ENCODE measurements around the gene PTH2R. TPM values are rescaled to one million over a fixed set of nuclear protein-coding genes. Genes with fewer than 3 reads are reported as not detected.

PTH2R gene, protein sequence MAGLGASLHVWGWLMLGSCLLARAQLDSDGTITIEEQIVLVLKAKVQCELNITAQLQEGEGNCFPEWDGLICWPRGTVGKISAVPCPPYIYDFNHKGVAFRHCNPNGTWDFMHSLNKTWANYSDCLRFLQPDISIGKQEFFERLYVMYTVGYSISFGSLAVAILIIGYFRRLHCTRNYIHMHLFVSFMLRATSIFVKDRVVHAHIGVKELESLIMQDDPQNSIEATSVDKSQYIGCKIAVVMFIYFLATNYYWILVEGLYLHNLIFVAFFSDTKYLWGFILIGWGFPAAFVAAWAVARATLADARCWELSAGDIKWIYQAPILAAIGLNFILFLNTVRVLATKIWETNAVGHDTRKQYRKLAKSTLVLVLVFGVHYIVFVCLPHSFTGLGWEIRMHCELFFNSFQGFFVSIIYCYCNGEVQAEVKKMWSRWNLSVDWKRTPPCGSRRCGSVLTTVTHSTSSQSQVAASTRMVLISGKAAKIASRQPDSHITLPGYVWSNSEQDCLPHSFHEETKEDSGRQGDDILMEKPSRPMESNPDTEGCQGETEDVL
- under 1 TPM in 1 of 2 donors, not detected in 1; 0.09 TPM for total RNA-seq

DNA sequence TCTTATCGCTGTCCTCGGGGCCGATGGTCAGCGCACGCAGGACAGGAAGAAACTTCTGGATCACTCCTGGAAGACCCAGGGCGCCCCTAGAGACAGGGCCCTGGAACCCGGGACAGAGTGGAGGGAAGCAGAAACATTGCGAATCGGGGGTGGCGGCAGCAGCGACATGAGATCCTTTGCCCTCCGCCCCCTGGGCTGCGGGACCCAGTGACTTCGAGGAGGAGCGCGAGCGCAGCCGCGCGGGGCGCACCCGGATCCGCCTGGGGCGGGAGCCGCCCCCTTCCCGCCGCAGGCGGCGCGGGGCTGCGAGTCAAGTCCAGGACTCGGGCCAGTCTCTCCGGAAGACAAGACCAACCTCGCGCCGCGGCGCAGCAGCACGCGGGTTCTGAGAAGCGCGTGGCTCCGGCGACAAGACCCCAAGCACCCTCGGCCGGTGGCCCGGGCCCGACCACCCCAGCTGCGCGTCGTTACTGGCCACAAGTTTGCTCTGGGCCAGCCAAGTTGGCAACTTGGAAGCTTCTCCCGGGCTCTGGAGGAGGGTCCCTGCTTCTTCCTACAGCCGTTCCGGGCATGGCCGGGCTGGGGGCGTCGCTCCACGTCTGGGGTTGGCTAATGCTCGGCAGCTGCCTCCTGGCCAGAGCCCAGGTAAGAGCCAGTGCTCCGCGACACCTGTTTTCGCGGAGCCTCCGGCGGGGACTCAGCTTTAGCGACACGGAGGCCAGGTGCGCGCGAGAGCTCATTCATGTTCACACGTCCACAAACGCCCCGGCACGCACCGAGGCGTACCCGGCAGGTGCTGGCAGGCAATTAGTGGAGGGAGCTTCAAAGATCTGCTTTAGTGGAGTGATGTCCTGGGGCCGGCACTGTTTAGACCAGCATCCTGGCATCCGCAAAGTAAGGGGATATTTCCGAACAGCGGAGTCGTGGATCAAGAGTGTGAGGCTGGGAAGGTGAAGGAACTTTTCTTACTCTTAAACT lies at the start of gene PTH2R:
TSS of gene PTH2R (plus strand) at position 319 of the 978 bp plus-strand sequence. CDS start at position 571, 252 bp downstream.
- Mint-ChIP-seq H3K9me3 (no peaks in the 10 kb centered on the region), H3K27ac (no peak within 1 kb of the TSS), H3K36me3 (no peaks in the 10 kb centered on the region)
- DNase-seq (ENCODE audit: low spot score in 2 of 2), result peak in 1 of 2 donors; percentile 11
- peak in 1 of 2 donors; percentile 49 for ATAC-seq

DNA sequence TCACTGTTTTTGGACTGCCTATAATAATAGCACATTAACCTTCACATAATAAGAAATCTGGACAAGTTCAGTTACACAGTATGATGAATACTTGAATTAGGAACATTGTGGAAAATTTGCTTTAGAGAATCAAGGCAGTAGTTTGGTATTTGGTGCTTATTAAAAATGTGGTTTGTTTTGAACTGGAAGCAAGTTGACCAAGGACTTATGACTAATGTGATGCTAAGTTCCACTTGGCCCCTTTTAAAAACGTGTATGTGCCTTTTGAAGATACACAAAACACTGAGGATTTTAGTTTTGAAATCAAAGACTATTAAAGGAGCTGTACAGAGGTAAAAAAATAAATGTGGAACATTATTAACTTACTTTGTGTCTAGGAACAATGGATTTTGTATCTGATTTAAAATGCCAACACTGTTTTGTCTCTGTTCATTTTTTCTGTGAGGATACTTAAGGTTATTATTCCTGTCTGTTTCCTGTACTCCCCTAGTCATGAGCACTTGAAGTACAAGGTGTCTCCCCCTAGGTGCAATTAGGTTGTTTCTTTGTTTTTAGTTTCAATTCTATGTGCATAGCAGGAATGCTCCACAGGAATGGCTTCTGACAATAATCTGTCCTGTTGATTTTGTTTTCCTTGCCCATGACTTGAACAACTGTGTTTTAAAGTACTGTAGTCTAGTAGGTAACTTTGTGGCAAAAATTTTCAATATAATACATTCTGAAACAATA lies 49.6 kb upstream of the PTH2R start:
- ATAC-seq (no peak), DNase-seq (ENCODE audit: low spot score in 2 of 2) (no peak)
- Mint-ChIP-seq H3K27ac (no peak overlapping the region), H3K36me3 (peaks cover 0 to 13% of the 10 kb centered on the region in 2 donors), H3K9me3 (peaks cover 0 to 5% of the 10 kb centered on the region in 2 donors)

DNA sequence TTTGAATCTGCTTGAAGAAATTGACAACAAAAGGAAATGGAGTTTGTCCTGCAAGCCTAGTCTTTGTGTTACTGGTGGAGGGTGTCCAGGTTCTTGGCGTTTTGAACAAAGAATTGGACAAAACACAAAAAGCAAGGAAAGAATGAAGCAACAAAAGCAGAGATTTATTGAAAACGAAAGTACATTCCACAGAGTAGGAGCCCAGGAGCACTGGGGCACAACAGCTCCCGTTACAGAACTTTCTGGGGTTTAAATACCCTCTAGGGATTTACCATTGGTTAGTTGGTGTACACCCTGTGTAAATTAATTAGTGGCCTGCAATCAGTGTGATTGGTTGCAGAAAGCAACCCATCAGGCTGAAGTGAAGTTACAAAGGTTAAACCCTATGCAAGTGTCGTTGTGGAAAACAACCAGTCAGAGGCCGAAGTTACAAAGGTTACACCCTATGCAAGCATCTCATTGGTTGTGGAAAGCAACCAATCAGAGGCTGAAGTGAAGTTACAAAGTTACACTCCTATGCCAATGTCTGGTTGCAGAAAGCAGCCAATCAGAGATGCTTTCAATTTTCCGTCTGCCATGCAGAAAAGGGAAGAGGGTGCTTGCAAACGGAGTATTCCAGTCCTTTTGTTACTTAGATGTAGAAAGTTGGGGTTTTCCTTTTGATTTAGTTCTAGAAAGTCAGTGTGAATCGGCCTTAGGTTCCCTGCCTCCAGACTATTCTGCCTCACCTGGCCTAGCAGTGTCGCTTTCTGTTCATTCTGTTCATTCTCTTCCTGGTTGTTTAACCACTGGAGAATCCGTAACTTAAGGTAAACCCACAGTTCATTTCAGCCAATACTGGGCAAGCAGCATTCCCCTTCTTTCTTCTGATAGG lies 47.6 kb upstream of the PTH2R start:
- Mint-ChIP-seq H3K36me3 (peaks cover 0 to 13% of the 10 kb centered on the region in 2 donors), H3K27ac (peak overlapping the region in 1 of 2 donors; percentile 16), H3K9me3 (peaks cover 0 to 5% of the 10 kb centered on the region in 2 donors)
- DNase-seq (ENCODE audit: low spot score in 2 of 2) (no peak), ATAC-seq (peak in 1 of 2 donors; percentile 19)

DNA sequence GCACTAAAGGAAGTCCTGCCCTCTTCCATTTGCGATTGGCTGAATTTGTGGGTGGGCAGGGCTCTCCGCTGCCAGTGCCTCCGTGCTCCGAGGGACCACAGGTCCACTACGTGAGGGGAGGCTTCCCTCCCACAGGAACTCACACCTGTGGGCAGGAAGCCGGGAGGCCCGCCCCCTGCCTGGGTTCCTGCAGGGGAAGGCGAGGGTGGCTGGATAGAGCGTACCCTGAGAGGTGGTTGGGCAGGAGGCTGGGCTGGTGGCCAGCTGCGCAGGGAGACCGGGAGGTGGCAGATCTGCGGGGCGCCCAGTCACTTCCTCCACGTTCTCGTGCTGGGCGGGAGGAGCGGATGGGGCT lies 47.0 kb upstream of the PTH2R start:
- Mint-ChIP-seq H3K27ac (peak overlapping the region in 1 of 2 donors; percentile 16), H3K36me3 (peaks cover 0 to 13% of the 10 kb centered on the region in 2 donors), H3K9me3 (peaks cover 0 to 5% of the 10 kb centered on the region in 2 donors)
- DNase-seq (ENCODE audit: low spot score in 2 of 2) (no peak), ATAC-seq (peak in 1 of 2 donors; percentile 63)

DNA sequence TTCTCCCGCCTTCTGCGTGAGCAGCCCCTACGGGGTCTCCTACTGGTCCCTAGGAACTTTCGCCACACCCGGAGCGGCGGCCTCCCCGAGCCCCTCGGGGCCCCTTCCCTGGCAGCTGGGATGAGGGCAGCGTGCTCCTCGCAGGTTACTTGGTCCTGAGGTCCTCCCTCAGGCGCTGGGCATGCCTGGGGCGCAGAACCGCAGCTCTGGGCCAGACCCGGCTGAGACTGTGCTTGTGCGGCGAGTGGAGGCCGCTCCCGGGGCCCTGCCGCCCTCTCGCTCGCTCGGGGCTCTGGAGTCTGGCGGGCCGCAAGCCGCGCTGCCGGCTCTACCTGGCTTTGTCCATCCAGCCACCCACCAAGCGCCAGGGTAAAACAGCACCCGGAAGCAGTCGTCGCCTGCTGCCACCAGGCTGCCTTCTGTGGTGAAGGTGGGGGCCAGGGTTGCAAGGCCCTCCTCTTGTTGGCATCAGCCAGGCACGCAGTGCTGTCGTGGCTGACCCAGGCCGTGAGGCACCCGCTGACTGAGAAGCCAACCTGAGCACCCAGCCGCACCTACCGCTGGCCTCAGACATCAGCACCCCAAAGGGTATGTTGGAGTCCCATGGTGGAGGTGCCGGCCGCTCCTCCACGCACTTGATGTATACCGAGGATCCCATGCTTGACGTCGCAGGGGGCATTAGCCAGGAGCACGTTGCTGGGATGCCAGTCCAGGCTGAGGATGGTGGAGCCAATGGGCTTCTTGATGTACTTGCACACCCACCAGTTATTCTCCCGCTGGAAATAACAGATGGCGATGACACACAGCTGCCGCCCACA lies 46.1 kb upstream of the PTH2R start:
- Mint-ChIP-seq H3K27ac (no peak overlapping the region), H3K36me3 (peaks cover 6 to 19% of the 10 kb centered on the region in 2 donors), H3K9me3 (peaks cover 6 to 11% of the 10 kb centered on the region in 2 donors)
- ATAC-seq (no peak), DNase-seq (ENCODE audit: low spot score in 2 of 2) (no peak)

DNA sequence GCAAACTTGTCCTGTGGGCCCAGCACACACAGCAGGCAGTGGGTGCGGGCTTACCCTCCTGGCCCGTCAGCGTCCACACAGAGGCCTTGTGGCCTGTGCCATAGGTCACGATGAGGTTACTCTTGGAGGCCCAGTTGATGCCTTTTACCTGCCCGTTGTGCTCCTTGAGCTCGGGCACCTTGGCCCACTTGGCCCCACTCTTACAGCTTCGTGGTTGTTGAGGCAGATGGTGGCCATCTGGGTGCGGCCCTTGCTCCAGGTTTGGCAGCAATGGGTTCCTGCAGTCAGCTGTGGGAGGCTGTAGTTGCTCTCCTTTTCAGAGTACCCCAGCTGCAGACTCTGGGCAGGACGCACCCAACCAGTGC lies 45.5 kb upstream of the PTH2R start:
- no peak overlapping the region for H3K27ac Mint-ChIP-seq
- H3K9me3 Mint-ChIP-seq, result peaks cover 6 to 11% of the 10 kb centered on the region in 2 donors
- ATAC-seq (no peak), DNase-seq (ENCODE audit: low spot score in 2 of 2) (no peak)
- peaks cover 6 to 19% of the 10 kb centered on the region in 2 donors for H3K36me3 Mint-ChIP-seq

DNA sequence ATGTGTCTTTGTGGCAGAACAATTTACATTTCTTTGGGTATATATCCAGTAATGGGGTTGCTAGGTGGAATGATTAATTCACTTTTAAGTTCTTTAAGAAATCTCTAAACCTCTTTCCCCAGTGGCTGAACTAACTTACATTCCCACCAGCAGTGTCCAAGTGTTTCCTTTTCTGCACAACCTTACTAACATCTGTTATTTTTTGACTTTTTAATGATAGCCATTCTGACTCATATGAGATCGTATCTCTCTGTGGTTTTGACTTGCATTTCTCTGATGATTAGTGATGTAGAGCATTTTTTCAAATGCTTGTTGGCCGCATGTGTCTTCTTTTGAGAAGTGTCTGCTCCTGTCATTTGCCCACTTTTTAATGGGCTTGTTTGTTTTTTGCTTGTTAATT lies 43.1 kb upstream of the PTH2R start:
- peak in 1 of 2 donors; percentile 48 for ATAC-seq
- no peak for DNase-seq (ENCODE audit: low spot score in 2 of 2)
- Mint-ChIP-seq H3K36me3 (peaks cover 6 to 18% of the 10 kb centered on the region in 2 donors), H3K9me3 (peaks cover 11 to 12% of the 10 kb centered on the region in 2 donors), H3K27ac (no peak overlapping the region)

DNA sequence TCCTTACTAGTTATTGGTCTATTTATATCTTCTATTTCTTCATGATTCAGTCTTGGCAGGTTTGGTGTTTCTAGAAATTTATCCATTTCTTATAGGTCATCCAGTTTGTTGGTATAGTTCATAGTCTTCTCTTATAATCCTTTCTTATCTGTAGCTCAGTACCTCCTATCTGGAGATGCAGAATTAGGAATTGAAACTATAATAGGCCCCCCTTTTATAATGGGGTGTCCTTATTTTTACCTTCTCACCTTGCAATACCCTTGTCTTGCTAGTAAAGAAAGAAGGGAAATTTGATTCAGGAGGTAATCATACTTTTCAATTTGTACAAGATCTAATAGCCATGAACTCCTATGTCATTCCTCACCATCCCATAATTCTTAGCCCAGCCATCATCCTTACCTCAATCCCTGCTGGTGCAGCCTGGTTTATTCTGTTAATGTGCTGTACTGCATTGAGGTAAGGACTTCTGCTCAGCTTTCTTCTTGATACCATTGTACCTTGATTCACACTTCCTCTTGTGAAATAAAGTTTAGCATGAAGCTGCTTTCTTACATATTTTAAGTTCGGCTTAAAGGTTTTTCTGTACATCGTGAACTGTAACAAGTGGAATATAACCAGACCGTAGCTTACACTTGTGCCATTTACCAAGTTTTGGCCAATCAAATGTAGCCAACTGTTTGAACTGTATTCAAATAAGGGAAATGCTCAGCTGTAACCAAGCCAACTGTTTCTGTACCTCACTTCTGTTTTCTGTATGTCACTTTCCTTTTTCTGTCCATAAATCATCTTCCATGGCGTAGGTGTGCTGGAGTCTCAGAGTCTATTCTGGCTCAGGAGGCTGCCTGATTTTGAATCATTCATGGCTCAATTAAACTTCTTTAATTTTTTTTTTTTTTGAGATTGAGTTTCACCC lies 40.1 kb upstream of the PTH2R start:
- peaks cover 6% of the 10 kb centered on the region in 2 donors for H3K36me3 Mint-ChIP-seq
- DNase-seq (ENCODE audit: low spot score in 2 of 2) (no peak), ATAC-seq (no peak)
- H3K27ac Mint-ChIP-seq, result no peak overlapping the region
- peaks cover 6 to 12% of the 10 kb centered on the region in 2 donors for H3K9me3 Mint-ChIP-seq

DNA sequence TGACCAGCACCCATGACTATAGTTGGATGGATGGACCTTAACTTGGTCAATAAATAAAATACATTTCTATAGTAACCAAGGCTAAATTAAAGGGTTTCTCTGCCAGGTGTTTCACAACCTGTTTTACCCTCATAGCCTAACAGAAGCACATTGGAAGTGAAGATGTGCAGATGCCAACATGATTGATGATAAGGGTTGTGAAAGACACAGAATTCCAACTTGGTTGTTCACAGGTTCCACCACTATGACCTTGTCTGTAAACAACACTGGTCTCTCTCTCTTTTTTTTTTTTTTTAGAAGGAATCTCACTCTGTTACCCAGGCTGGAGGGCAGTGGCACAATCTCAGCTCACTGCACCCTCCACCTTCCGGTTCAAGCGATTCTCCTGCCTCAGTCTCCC lies 37.5 kb upstream of the PTH2R start:
- Mint-ChIP-seq H3K9me3 (peaks cover 6 to 12% of the 10 kb centered on the region in 2 donors), H3K36me3 (peaks cover 6% of the 10 kb centered on the region in 2 donors), H3K27ac (no peak overlapping the region)
- ATAC-seq, result no peak
- no peak for DNase-seq (ENCODE audit: low spot score in 2 of 2)

DNA sequence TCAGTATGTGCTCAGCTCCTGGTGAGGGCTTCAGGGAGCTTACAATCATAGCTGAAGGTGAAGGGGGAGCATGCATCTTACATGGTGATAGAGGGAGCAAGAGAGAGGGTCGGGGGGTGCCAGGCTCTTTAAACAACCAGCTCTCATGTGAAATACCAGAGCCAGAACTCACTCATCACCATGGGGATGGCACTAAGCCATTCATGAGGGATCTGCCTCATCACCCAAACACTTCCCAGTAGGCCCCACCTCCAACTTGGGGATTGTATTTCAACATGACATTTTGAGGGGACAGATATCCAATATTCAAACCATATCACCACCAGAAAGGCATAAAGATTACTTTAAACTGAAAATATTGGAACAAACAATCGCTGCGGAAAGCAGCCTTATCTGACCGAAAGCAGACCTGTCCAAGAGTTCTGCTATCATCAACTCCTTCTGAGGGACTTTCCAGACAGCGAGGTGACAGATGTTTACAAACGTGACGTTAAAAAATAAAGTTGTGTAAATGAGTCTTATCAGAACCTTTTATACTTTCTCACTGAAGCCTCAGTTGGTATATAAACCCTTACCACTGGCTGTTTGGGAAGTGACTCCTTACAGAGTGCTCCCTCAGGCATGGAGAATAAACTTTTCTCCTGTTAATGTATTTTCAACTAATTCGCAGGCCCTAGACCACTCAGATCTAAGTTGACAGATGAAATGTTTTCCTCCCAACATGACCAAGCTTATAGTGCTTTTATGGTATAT lies 35.5 kb upstream of the PTH2R start:
- ATAC-seq, result no peak
- H3K27ac Mint-ChIP-seq, result no peak overlapping the region
- no peak for DNase-seq (ENCODE audit: low spot score in 2 of 2)
- H3K9me3 Mint-ChIP-seq, result peaks cover 0 to 6% of the 10 kb centered on the region in 2 donors
- no peaks in the 10 kb centered on the region for H3K36me3 Mint-ChIP-seq

DNA sequence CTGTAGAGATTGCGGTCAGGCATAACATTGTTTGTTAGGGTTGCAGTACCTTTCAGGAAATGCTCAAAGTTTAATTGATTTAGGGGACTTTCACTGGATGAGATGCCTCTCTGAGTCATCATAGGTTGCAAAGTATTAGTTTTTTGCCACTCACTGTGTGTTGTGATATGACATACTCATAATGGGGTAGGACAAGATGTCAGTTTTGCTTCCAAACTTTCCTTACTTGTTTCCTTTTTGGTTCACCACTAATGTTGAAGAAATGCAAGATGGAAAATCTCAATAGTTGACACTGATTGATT lies 35.0 kb upstream of the PTH2R start:
- DNase-seq (ENCODE audit: low spot score in 2 of 2), result no peak
- H3K36me3 Mint-ChIP-seq, result no peaks in the 10 kb centered on the region
- H3K27ac Mint-ChIP-seq, result no peak overlapping the region
- ATAC-seq, result peak in 1 of 2 donors; percentile 20
- peaks cover 0 to 6% of the 10 kb centered on the region in 2 donors for H3K9me3 Mint-ChIP-seq

DNA sequence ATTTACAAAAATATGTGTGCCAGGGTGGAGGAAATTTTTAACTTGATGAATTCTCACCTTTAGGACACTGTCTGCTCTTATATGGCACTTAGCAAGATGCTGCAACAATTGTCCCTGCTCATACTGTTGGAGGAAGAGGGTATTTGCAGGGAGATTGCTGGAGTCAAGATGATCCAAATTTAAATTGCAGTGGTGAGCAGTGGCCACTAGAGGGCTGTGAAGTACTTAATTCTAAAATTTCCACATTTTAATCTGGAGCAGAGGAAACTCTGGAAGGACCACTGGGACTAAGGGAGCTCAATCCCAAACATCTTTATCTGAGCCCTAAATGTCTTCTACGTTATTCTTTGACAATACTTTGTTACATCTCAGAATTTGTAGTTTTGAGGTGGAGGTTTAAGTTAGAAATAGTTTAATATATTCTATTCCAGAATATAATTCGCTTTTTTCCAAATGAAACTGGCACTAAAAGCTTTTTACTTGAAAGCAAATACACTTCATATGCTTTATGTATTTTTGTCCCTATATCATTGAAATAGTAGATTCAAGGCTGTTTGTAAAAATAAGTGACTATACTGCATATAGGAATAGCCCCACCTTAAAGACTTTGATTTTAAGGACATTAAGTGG lies 33.0 kb upstream of the PTH2R start:
- H3K36me3 Mint-ChIP-seq, result no peaks in the 10 kb centered on the region
- ATAC-seq (no peak), DNase-seq (ENCODE audit: low spot score in 2 of 2) (no peak)
- no peak overlapping the region for H3K27ac Mint-ChIP-seq
- H3K9me3 Mint-ChIP-seq, result no peaks in the 10 kb centered on the region

DNA sequence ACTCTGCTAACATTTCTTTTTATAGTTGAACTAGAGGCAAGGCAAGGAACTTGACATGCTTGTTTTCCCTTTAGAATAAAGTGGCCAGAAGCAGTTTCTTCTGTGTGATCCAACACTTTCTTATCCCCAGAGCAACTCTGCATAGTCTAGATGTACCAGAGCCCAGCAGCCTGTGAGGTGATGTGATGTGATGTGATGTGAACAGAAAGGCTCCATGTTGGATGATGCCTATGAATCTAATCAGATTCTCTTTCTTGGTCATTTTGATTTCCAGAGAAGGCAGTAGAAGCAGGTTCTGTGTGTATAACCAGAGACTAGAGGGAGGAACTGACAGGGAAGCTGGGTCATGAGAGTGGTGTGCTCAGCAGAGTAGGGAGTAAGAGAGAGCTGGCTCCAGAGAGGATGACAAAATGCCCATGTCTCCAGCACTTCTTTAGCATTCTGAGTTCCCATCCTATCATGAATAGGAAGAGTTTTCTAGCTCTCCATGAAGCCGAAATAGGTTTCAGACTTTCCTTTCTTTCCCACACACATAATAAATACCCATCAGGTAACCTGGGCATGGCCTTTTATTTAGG lies 31.0 kb upstream of the PTH2R start:
- DNase-seq (ENCODE audit: low spot score in 2 of 2), result no peak
- Mint-ChIP-seq H3K9me3 (no peaks in the 10 kb centered on the region), H3K27ac (no peak overlapping the region), H3K36me3 (no peaks in the 10 kb centered on the region)
- ATAC-seq, result no peak

Data from activated naive CD4-positive, alpha-beta T cell treated with anti-CD3 and anti-CD28 coated beads, Interleukin-2, amount 50 U/mL, for 72 hours (primary cell).